OCI-LY1 (cell line): ENCODE results near the gene EXTL2.

Experiments
- H2AFZ ChIP-seq: fragments of 200-600 bp; sonication (generic), shearing (Covaris generic); 2 replicates; pipeline ENCODE4 v1.6.0; 2014; ENCODE audit warnings: antibody characterized with exemption, mild to moderate bottlenecking, low read length
- H3F3A ChIP-seq: fragments of 200-600 bp; sonication (generic), shearing (Covaris generic); 2 replicates; pipeline ENCODE4 v1.6.0; 2014; ENCODE audit warnings: mild to moderate bottlenecking, antibody characterized with exemption, low read length, moderate library complexity; ENCODE audit not compliant: insufficient read depth
- H3K27ac ChIP-seq: fragments of 200-600 bp; sonication (generic); 2 replicates; pipeline ENCODE4 v1.5.1; 2014; ENCODE audit warnings: low read length, mixed run types, mild to moderate bottlenecking, low read depth; ENCODE audit not compliant: poor library complexity, severe bottlenecking
- H3K27me3 ChIP-seq: fragments of 200-600 bp; sonication (generic); 2 replicates; pipeline ENCODE4 v1.6.0; 2014; ENCODE audit warnings: antibody characterized with exemption, mild to moderate bottlenecking, low read length, moderate library complexity; ENCODE audit not compliant: insufficient read depth
- H3K36me3 ChIP-seq: fragments of 200-600 bp; sonication (generic); 2 replicates; pipeline ENCODE4 v1.6.1; 2014; ENCODE audit warnings: mild to moderate bottlenecking, antibody characterized with exemption, low read length, moderate library complexity, mixed read lengths; ENCODE audit not compliant: insufficient read depth
- H3K4me1 ChIP-seq: fragments of 200-600 bp; sonication (generic); 2 replicates; pipeline ENCODE4 v1.5.1; 2014; ENCODE audit warnings: mild to moderate bottlenecking, low read length, moderate library complexity; ENCODE audit not compliant: insufficient read depth, severe bottlenecking
- H3K4me2 ChIP-seq: fragments of 200-600 bp; sonication (generic), shearing (Covaris generic); 2 replicates; pipeline ENCODE4 v1.6.1; 2014; ENCODE audit warnings: low read length
- H3K4me3 ChIP-seq: fragments of 200-600 bp; sonication (generic); 2 replicates; pipeline ENCODE4 v1.5.1; 2014; ENCODE audit warnings: low read length, low read depth, mild to moderate bottlenecking, mixed read lengths; ENCODE audit not compliant: poor library complexity, severe bottlenecking
- H3K79me2 ChIP-seq: fragments of 200-600 bp; shearing (Covaris generic); 2 replicates; pipeline ENCODE4 v1.6.1; 2016; ENCODE audit warnings: mixed run types, low read length, mixed read lengths; ENCODE audit not compliant: insufficient read depth
- H3K9ac ChIP-seq: fragments of 200-600 bp; sonication (generic), shearing (Covaris generic); 2 replicates; pipeline ENCODE4 v1.6.1; 2014; ENCODE audit warnings: mild to moderate bottlenecking, low read length, mixed read lengths
- H3K9me2 ChIP-seq: fragments of 200-600 bp; sonication (generic), shearing (Covaris generic); 2 replicates; pipeline ENCODE4 v1.6.1; 2014; ENCODE audit warnings: low read depth, mild to moderate bottlenecking, low read length, mixed read lengths
- H3K9me3 ChIP-seq: fragments of 200-600 bp; shearing (Covaris generic); 2 replicates; pipeline ENCODE4 v1.6.1; 2014; ENCODE audit warnings: low read length, mixed read lengths
- H4K20me1 ChIP-seq: fragments of 200-600 bp; sonication (generic), shearing (Covaris generic); 2 replicates; pipeline ENCODE4 v1.6.0; 2016; ENCODE audit warnings: mild to moderate bottlenecking, low read length; ENCODE audit not compliant: insufficient read depth
- CTCF ChIP-seq: fragments of 200-600 bp; sonication (generic), shearing (Covaris generic); IDR thresholded peaks from 2 replicates; pipeline ENCODE4 v1.5.1; 2017; ENCODE audit warnings: mild to moderate bottlenecking, antibody characterized with exemption, low read length, moderate library complexity, mixed read lengths
- EZH2 ChIP-seq: fragments of 200-600 bp; sonication (generic), shearing (Covaris generic); IDR thresholded peaks from 2 replicates; pipeline ENCODE4 v1.8.0; 2017; ENCODE audit warnings: borderline replicate concordance, mixed run types, mild to moderate bottlenecking, antibody characterized with exemption, low read length, moderate library complexity, mixed read lengths

Gene EXTL2

DNA sequence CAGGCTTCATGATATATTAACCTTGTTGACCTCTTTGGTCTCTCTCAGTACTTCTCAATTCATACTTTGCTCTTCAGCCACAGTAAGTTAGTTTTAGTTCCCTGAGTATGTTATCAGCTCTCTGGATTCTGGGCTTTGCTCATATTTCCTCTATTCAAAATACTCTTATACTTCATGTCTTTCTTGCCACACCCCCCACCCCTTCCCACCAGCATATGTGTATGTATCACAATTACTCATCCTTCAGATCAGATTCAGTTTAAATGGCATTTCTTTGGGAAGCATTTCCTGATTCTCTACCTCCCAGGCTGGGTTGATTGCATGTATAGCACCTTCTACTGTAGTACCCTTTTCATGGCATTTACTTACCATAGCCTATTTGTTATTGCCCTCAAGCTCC, 29.6 kb upstream of the EXTL2 start:
- Histone ChIP-seq H3K9ac (no peak overlapping the region), H3K36me3 (peaks cover 31% of the 10 kb centered on the region), H3K79me2 (no peaks in the 10 kb centered on the region), H3K27me3 (no peaks in the 10 kb centered on the region), H3K4me2 (no peak overlapping the region), H3K4me3 (no peak overlapping the region), H2AFZ (no peak overlapping the region), H3K9me2 (no peaks in the 10 kb centered on the region), H4K20me1 (no peaks in the 10 kb centered on the region), H3K4me1 (no peaks in the 10 kb centered on the region), H3F3A (no peaks in the 10 kb centered on the region), H3K27ac (no peak overlapping the region), H3K9me3 (no peaks in the 10 kb centered on the region)
- TF ChIP-seq EZH2 (no peak), CTCF (no peak)

DNA sequence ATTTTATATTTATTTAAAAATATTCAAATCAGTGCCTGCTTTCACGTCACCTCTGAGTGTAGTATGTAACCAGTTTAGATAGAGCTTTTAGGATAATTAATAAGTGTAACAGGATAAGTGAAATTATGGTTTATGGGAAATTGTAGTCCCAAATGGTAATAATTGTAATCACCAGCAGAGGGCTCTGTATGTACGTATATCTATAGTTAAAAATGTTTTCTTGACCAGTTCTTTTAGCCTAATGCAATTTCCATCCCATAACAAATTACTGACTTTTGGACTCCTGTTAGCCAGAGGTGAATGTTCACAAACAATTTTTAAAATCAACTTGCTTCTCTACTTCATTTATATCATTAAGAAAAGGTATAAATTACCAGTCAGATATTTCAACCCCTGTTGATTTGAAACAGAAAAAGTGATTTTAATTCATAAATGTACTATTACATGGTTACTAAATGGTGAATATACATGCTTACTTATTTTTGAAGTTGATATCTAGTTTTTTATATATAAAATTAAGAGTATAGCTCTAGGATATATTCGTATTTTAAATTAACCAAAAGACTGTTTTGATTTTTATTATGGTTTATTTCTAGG, 26.6 kb upstream of the EXTL2 start:
- H3K9me2 ChIP-seq = no peaks in the 10 kb centered on the region
- peaks cover 44% of the 10 kb centered on the region for H3K36me3 ChIP-seq
- no peaks in the 10 kb centered on the region for H3F3A ChIP-seq

GRCh38 chr1:100912019-100912418, 17.4 kb upstream of the EXTL2 start:
- H3K4me3 ChIP-seq = no peak overlapping the region
- H3K4me1 ChIP-seq = no peaks in the 10 kb centered on the region
- H3K27ac ChIP-seq = no peak overlapping the region
- H3K27me3 ChIP-seq = no peaks in the 10 kb centered on the region
- no peaks in the 10 kb centered on the region for H3F3A ChIP-seq
- no peak overlapping the region for H3K4me2 ChIP-seq
- TF ChIP-seq CTCF = no peak
- TF ChIP-seq EZH2 = no peak
- no peaks in the 10 kb centered on the region for H3K79me2 ChIP-seq
- no peak overlapping the region for H3K9ac ChIP-seq
- H4K20me1 ChIP-seq = no peaks in the 10 kb centered on the region
- peaks cover 75% of the 10 kb centered on the region for H3K36me3 ChIP-seq
- H3K9me2 ChIP-seq = no peaks in the 10 kb centered on the region
- no peaks in the 10 kb centered on the region for H3K9me3 ChIP-seq
- no peak overlapping the region for H2AFZ ChIP-seq

More for the DNA sequence above, 26.6 kb upstream of the EXTL2 start:
- H2AFZ ChIP-seq = no peak overlapping the region
- H3K4me3 ChIP-seq = no peak overlapping the region
- peaks cover 5% of the 10 kb centered on the region for H3K4me1 ChIP-seq
- no peaks in the 10 kb centered on the region for H3K27me3 ChIP-seq
- H3K79me2 ChIP-seq = no peaks in the 10 kb centered on the region; the same call in 1 of the 2 replicates
- TF ChIP-seq CTCF (peak; percentile 64), EZH2 (no peak)
- no peaks in the 10 kb centered on the region for H3K9me3 ChIP-seq
- H3K27ac ChIP-seq = no peak overlapping the region
- no peak overlapping the region for H3K4me2 ChIP-seq
- H4K20me1 ChIP-seq = no peaks in the 10 kb centered on the region
- H3K9ac ChIP-seq = no peak overlapping the region
